Measurements from ENCODE around the gene ASAP3. TPM values are rescaled to one million over a fixed set of nuclear protein-coding genes. Genes with fewer than 3 reads are reported as not detected.

ASAP3 gene
- total and polyA plus RNA-seq, 10 donors, result 2.9 to 13.8 (median 9.0) TPM

GRCh38 chr1:23407016-23407630 lies 76.9 kb downstream of the ASAP3 start:
- Histone ChIP-seq H3K27ac (peak overlapping the region in 1 of 8 donors; percentile 2), H3K9me3 (no peaks in the 10 kb centered on the region), H3K36me3 (no peaks in the 10 kb centered on the region), H3K4me3 (no peak overlapping the region), H3K27me3 (replicated peaks in 1 of 7) (no peaks in the 10 kb centered on the region), H3K4me1 (peaks cover 14 to 46% (median 26%) of the 10 kb centered on the region in 6 donors)
- intact Hi-C loops (cut with DNase I; ENCODE audit: low total_unique reads), result no loop called here
- 83 to 91% (median 86%) methylated on average over 8 of the region's 8 CpGs for WGBS, 5 donors
- no peak for DNase-seq
- no peak for TF ChIP-seq CTCF (IDR thresholded peaks at IDR 0.05 in 8 of 11, conservative IDR thresholded peaks at IDR 0.05 in 3 of 11)
- no peak for TF ChIP-seq POLR2AphosphoS5 (IDR thresholded peaks at IDR 0.05)
- TF ChIP-seq POLR2A (IDR thresholded peaks at IDR 0.05), result no peak

- intact Hi-C loops (cut with DNase I; ENCODE audit: low total_unique reads), result no loop called here
- Histone ChIP-seq H3K4me3 (no peak overlapping the region), H3K4me1 (peaks cover 14 to 48% (median 28%) of the 10 kb centered on the region in 6 donors), H3K9me3 (no peaks in the 10 kb centered on the region), H3K36me3 (no peaks in the 10 kb centered on the region), H3K27ac (peak overlapping the region in 4 of 8 donors; percentile 25 to 62 (median 30)), H3K27me3 (replicated peaks in 1 of 7) (no peaks in the 10 kb centered on the region)
- no peak for TF ChIP-seq POLR2A (IDR thresholded peaks at IDR 0.05)
- TF ChIP-seq CTCF (IDR thresholded peaks at IDR 0.05 in 8 of 11, conservative IDR thresholded peaks at IDR 0.05 in 3 of 11), result no peak
- TF ChIP-seq POLR2AphosphoS5 (IDR thresholded peaks at IDR 0.05), result no peak
- 74 to 85% (median 81%) methylated on average over 3 of the region's 3 CpGs for WGBS, 5 donors
- no peak for DNase-seq
Measured at GRCh38 chr1:23405946-23406345, 78.0 kb downstream of the ASAP3 start.

- TF ChIP-seq POLR2AphosphoS5 (IDR thresholded peaks at IDR 0.05) (peak; percentile 59 to 68 (median 63)), CTCF (IDR thresholded peaks at IDR 0.05 in 8 of 11, conservative IDR thresholded peaks at IDR 0.05 in 3 of 11) (peak; percentile 76 to 94 (median 91)), POLR2A (IDR thresholded peaks at IDR 0.05) (no peak)
- Histone ChIP-seq H3K4me1 (peaks cover 14 to 58% (median 27%) of the 10 kb centered on the region in 6 donors), H3K4me3 (peak overlapping the region in 1 of 8 donors; percentile 27), H3K36me3 (no peaks in the 10 kb centered on the region), H3K27me3 (replicated peaks in 1 of 7) (no peaks in the 10 kb centered on the region), H3K27ac (peak overlapping the region in 6 of 8 donors; percentile 6 to 64 (median 44)), H3K9me3 (no peaks in the 10 kb centered on the region)
- 12 to 15% (median 12%) methylated on average over 18 to 19 of the region's 19 CpGs for WGBS, 5 donors
- DNase-seq, result peak; percentile 93
- intact Hi-C loops (cut with DNase I; ENCODE audit: low total_unique reads), result no loop called here
Measured at GRCh38 chr1:23403735-23404486, 80.1 kb downstream of the ASAP3 start.

GRCh38 chr1:23403355-23403734 lies 80.6 kb downstream of the ASAP3 start:
- no peaks in the 10 kb centered on the region for H3K36me3 ChIP-seq
- no peaks in the 10 kb centered on the region for H3K9me3 ChIP-seq
- peaks cover 14 to 53% (median 27%) of the 10 kb centered on the region in 6 donors for H3K4me1 ChIP-seq
- 89 to 95% (median 92%) methylated on average over 4 of the region's 4 CpGs for WGBS, 5 donors
- TF ChIP-seq CTCF (IDR thresholded peaks at IDR 0.05 in 8 of 11, conservative IDR thresholded peaks at IDR 0.05 in 3 of 11), result no peak
- no peak for TF ChIP-seq POLR2AphosphoS5 (IDR thresholded peaks at IDR 0.05)
- TF ChIP-seq POLR2A (IDR thresholded peaks at IDR 0.05), result no peak
- H3K27me3 ChIP-seq (replicated peaks in 1 of 7), result no peaks in the 10 kb centered on the region
- DNase-seq, result no peak
- peak overlapping the region in 1 of 8 donors; percentile 27 for H3K4me3 ChIP-seq
- peak overlapping the region in 6 of 8 donors; percentile 6 to 64 (median 44) for H3K27ac ChIP-seq
- intact Hi-C loops (cut with DNase I; ENCODE audit: low total_unique reads), result no loop called here
